Kasumi-1 (cell line): ENCODE measurements around the gene GLB1L.

Source experiments
- DNase-seq, 2 experiments: peaks; one replicate each; lab custom pipeline; 2025; lab: John Stamatoyannopoulos, UW

GLB1L gene

DNA sequence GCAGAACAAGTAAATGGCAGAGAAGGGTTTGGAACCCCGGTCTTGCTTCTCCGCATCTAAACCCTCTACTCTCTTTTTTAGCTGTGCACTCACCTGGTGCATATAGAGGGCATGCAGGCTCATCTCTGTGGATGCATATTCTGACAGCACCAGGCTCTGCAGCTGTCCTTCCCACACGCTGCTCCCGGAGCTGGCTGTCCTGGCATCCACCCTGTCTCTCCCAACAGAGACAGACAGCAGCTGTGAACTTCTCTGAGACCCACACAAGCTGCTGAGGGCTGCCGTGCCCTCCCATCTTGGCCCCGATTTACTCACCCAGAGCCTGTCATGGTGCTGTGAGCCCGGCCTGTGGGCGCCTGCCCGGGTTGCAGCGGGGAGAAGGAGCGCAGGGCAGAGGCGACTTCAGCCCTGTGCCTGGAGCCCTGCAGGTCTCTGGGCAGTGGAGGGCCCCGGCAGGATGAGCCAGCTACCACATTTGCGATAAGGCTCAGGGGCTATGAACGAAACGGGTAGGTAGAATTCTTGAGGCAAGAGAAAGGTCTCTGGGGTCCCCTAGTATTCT is 23.2 kb downstream of the GLB1L start:
- no peak for DNase-seq

DNA sequence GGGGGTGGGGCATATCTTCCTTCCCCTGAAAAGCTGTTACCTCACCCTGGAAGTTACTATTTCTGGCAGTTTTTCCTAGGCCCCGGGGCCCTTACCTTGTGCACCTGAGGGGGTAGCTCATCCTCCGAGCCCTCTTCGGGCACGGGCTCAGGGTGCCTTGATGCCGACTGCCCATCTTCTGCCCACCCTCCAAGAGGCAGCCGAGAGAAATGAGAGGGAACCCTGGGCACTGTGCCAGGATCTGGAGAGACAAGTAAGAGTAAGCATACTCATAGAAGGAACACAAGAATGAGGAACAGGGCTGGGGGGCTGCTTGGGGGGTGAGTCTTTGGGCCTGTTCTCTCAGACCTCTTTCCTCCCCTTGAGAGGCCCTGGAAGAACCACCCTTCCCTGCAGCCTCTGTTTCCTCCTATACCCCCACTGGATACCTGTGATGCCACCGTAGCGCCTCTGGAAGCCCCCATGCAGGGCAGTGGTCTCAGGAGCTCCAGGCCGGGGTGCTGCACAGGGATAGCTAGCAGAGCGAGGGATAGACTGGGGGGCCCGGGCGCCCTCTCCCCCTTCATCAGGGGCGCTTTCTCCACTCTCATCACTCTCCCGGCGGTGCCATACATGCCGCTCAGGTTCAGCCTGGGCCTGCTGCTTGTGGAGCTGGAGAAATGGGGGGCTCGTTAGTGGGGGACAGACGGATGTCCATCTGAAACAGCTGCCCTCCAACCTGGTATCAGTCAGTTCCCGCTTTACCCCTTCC is 24.4 kb downstream of the GLB1L start:
- DNase-seq, result peak in 1 of 2 experiments; percentile 0

DNA sequence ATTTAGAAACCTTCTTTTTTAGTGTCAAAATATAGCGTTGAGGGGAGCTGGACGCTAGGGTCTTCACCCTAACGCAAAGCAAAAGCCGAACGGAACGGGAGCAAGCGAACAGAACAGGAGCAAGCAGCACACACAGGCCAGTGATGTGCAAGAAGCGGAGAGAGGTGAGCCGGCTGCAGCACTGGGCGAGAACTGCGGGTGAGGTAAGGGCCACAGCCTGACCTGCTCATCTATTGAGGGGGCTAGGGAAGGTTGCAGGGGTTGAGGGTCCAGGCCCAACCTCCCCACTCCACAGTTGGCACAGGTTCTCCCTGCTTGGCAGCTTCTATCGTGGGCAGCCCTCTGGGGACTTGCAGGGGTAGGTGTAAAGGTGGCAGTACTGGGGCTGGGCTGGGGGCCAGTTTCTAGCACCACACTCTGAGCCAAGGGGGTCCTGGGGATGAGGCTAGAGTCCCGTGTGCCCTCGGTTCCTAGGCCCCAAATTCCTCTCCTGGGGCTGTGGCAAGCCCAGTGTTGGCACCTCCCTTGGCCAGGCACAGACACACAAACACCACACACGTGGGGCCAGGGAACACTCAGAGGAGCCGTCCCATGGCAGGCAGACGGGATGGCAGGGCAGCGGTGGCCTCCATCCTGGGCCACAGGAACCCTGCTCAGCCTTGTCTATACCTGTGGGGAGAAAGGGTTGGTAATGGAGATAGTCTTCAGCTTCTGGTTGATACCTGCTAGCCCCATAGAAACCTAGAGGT is 25.3 kb downstream of the GLB1L start:
- DNase-seq, result no peak

DNA sequence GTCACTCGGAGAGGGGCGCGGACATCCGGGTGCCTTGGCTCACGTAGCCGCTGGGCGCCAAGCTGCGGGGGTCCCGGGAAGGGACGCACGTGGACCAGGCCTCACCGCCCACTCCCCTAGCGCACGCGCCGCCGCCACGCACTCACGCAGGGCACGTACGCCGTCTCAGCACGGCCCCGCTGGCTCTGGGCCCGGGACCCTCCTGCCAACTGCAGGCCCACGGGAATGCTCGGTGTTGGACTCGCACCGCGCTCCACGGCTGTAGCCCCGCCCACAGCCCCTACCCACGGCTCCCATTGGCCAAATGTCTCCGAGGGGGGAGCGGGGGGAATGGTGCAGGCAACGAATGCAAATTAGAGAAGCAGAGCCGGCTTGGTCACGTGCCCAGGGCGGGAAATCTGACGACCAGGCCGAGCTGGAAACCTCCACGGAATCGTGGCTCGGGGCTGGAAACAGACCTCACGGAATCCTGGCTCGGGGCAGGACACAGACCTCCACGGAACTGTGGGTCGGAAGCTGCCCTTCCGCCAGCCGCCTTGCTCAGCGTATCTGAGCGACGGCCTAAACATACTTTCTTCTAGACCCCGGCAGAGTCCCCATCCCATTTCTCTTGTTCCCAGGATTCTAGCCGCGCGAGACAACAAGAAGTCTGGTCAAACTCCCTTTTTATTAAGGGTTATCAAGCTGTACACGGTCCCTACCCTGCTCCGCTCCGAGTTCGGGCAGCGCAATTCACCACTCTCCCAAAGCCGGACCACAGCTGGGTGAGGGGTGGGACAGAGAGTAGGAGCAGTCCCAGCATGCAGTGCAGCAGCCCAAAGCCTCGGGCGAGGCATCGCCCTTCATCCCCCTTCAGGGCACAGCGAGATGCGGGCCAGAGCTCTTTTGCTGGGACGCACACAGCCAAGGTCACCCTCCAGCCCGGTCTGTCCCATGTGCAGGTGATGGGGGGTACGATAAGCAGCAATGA is 26.2 kb downstream of the GLB1L start, which contains the start of gene ABCB6:
Gene ABCB6, minus strand, starts transcription at position 227 of the 970 bp plus-strand sequence. CDS start 285 bp downstream, outside the sequence.
- no peak for DNase-seq

DNA sequence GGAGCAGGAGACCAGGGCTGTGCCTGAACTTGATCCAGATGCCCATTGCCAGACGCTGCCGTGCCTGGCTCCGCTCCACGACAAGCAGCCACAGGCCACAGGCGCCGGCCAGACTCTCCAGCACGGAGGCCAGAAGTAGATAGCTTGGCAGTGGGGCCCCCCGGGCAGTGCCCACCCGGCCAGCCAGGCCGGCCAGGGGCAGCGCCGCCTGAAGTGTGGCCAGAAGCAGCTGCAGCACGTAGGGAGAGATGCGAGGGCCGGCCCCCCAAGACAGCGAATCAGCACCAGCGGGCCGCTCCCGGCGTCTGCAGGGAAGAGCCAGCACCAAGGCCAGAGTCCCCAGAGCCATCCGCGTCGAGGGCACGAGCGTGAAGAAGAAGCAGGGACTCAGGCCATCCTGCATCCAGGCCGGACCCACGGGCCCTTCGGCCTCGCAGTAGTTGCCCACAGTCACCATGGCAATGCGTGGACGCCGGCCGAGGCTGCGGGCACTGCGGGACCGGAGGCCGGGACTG is 27.0 kb downstream of the GLB1L start:
- DNase-seq, result no peak

DNA sequence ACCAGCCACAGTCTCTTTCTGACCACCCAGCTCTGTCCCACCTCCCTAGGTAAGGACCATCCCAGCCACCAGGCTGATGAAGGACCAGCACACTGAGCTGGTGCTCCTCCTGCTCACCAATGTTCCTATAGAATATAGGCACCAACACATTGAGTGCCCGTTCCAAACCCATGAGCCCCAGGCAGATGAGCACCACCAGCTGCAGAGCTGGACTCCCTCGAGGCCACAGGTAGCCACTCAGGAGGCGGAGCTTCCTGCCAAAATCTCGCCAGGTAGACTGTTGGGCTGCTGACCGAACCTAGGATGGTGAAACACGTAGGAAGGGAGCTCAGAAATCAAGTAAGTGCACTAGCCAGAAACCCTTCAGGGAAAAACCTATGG is 28.7 kb downstream of the GLB1L start:
- DNase-seq, result no peak

DNA sequence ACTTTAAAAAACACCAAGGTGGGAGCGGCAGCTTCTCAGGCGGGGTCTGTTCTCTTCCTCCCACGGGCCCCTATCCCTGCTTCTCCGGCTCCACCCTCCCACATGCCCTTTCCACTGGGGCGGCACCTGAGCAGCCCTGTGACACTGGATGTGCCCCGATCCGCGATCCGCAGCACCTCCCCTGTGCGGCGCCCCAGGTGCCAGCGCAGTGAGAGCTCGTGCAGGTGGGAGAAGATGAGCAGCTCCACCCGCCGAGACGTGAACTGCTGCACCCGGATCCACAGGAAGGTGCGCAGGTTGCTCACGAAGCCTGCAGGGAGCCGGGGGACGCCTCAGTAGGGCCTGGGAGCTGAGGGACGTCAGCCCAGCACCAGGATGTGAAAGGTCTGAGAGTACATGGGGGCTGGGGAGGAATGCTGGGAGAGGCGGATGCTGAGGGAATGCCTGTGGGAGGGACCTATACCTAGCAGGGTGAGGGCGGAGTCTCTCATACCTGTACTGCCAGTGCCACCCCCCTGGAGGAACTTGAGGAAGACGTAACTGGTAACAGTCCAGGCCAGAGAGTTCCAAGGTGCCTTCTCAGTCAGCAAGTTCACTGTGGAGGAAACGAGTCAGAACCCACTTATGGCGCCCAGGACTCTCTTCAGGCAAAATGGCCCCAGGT is 29.2 kb downstream of the GLB1L start:
- DNase-seq, result no peak

DNA sequence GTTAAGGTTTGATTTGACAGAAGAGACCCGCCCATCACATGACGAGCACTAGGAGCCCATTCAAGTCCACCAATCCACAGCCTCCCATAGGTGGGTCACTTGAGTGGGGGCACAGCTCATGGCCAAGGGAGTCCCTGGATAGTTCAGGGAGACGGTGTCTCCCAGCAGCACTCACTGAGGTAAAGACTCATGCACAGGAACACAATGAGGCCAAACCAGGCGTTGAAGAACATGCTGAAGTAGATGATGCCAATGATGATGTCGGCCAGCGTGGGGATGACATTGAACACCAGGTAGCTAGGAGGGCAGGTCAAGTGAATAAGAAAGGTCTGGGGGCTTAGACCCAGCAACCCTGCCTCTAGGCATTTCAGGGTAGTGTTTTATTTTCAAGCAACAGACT is 30.5 kb downstream of the GLB1L start:
- DNase-seq, result no peak

DNA sequence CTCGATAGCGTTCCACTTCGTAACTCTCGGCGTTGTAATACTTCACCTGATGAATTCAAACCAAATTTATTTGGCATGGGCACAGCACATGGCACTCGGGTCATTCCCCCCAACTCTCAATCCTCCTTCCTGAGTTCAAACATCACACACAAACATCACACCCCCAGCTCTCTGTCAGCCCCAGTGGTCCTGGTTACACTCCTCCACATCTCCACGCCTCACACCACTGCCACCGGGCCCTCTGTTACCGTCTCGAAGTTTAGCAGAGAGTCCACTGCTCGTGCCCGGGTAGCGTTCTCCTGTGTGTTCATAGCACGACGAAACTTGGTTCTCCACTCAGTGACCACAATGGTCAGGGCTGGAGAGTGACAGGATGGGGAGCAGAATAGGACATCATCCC is 31.1 kb downstream of the GLB1L start:
- no peak for DNase-seq

DNA sequence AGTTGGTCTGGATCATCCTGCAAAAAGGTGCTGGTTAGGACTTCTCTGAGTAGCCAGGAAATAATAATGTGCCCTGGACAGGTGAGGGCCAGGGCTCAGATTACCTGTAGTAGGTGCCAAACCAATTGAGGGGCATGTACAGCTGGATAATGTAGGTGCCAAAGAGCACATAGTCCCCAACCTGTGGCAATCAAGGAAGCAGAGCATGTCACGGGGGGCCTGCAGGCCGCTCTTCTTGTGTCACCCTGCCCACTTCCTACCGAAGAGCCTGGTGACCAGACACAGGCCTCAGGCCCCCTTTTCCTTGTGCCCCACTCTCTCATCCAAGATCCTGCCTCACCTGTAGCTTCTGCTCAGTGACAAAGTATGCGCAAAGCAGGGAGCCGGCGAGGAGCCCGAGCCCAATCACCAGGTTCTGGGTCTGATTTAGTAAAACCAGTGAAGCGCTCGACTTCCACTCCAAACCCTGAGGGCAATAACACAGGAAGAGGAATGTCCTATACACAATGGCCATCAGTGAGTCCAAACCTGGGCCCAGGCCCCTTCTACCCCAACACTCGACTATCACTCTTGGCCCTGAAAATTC is 31.7 kb downstream of the GLB1L start:
- no peak for DNase-seq

DNA sequence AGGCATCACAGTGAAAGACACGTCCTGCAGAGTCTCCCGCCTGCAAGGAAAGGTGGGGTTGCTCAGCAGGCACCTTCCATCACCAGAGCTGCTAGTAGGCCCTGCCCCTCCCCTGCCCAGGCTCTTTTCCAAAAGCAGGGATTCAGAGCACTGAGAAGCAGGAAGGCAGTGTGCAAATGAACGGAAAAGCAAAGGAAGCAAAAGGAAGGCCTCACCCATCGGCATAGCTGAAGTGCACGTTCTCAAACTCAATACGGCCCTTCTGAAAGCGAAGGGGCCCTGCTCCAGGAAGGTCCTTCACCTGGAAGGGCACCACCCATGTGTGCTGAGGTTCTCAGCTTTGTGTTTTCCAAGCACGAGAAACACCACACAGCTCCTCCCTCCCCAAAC is 32.2 kb downstream of the GLB1L start:
- DNase-seq, result no peak

DNA sequence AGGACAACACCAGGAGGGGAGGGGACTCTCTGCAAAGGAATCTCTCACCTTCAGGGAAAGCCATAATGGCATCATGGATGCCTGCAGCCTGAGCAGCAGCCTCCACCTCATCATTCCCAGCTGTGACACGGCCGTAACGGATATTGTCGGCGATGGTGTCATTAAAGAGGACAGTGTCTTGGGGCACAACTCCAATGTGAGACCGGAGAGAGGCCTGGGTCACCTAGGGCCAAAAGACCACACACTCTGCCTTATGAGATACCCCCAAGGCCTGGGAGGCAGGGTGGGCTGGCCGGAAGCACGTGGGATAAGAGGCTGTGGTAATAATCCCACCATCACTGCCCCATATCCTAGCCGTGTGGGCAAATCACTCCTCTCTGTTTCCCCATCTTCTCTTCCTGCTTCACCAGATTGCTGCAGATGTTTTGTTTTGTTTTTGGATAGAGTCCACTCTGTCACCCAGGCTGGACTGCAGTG is 34.3 kb downstream of the GLB1L start:
- no peak for DNase-seq

DNA sequence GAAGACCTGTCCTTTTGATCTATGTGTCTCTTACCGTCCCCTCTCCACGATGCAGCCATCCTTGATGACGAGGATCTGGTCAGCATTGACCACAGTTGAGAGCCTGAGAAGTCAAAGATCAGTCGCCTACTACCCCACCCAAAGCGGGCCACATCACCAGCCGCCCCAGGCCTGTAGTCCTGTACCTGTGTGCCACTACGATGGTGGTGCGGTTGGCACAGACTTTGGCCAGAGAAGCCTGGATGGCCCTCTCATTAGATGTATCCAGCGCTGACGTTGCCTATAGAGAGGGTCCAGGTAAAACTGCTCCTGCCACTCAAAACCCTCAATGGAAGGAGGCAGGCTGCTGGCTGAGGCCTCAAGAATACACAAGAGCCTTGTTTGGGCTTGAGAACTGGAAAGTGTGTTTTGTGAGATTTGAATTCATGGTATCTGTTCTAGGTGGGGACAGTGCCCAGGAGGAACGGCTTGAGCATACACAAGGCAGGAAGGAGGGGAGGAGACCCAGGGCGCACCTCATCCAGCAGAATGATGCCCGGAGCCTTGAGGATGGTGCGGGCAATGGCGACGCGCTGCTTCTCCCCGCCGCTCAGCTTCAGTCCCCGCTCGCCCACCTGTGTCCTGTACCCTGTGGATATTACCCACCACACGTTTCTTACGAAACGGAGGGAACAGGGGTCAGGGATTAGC is 34.9 kb downstream of the GLB1L start:
- DNase-seq, result no peak

DNA sequence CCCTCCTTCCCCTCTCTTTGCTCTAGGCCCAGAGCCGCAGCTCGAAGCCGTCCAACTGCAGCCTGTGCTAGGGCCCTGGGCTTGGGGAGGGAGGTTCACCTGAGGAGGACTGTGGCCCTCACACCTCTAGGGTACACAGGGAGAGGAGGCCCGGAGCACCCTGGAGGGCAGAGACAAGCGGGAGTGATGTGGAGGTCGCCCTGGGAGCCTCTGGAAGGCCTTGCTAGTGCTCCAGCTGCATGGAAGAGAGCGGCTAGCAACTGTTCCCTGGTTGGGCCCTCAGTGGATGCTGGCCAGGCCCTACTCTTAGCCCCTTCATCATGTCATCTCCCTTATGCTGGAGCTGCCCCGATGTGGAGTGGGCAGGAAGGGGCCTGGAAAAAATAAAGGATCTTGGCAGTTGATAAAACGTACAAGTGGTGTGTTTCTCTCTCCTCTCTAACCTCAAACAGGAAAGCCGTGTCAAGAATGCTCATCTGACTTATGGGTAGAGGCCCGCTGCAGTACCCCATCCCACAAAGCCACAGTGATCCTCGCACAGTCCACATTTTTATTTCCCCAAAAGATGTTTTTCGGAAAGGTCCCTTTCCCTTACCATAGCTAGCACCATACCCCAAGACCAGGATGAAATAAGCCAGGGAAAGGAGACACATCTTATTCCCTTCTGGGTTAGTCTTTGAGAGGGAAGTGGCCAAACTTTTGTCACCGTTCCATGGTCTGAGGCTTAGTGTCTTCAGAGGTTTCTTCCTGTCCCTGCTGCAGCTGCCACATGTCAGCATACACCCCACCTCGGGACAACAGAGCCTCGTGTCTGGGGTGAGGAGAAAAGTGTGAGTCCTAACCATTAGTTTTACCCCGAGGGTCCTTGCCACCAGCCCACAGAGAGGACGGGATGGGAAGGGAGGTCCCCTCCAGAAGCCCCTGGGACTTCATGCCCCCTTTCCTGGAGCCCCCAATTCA is 35.7 kb downstream of the GLB1L start:
- peak; percentile 56 to 65 for DNase-seq

DNA sequence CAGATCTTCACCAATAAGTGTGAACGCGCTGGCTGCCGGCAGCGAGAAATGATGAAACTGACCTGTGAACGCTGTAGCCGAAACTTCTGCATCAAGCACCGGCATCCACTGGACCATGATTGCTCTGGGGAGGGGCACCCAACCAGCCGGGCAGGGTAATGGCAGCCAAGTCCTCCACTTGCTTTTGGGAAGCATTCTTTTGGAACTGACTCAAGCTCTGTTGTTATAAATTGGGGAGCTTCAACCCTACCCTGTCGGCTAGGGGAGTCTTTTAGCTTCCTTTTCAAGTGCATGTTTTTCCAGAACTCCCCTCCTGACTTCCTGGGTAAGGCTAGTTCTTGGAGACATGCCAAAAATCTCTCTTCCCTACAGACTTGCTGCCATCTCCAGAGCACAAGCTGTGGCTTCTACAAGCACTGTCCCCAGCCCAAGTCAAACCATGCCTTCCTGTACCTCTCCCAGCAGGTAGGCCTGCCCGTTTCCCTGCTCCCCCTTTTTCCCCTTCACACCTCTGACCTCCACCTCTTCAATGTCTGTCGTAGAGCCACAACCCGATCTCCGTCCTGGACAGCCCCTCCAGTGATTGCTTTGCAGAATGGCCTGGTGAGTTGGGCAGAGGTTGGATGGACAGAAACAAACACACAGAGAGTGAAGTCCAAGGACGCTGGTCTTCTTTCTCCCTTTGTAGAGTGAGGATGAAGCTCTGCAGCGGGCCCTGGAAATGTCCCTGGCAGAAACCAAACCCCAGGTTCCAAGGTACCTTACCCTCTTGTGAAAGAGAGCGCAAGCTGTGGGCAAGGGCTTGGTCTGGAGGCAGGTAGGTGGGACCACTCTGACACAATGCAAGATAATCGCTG is 37.1 kb downstream of the GLB1L start:
- no peak for DNase-seq

DNA sequence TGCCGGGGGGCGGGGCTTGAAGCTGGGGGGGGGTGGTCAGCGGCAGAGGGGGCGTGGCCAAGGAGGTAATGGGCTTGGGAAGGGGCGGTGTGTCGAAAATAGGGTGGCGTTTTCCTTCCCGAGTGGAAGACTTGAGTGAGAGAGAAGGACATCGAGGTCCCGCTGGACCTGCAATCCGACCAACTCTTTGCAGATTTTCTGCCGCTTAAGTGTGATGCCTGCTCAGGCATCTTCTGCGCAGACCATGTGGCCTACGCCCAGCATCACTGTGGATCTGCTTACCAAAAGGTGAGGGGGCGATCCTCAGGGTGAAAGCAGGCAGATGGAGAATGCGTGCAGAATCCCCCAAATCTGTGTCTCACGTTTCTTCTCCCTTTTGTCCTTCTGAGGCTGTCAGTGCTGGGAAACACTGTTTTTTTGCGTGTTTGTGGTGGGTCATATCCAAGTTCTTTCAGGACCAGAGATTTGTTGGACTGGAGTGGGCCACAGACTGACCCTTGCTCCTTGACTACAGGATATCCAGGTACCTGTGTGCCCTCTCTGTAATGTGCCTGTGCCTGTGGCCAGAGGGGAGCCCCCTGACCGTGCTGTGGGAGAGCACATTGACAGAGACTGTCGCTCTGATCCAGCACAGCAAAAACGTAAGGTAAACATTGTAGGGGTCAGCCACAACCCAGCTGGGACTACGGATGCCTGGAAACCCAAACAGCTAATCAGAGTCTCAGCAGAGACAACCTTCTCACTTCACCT is 37.9 kb downstream of the GLB1L start:
- no peak for DNase-seq
